Spleen (tissue), 11 donors: ENCODE measurements around the gene CCL3. TPM values are rescaled to one million over a fixed set of nuclear protein-coding genes. Genes with fewer than 3 reads are reported as not detected.
A peak's percentile ranks its signal among the peaks of the same experiment; 100 is the strongest.
"Not testable (repeated sequence)": the region's sequence is repeated elsewhere in the genome, so short reads cannot be mapped to it uniquely, and the experiment has no call there.

ENCODE experiments used
- DNase-seq: peaks from one replicate; pipeline ENCODE4 v3.0.0-alpha.2; 2020
- H3K27ac ChIP-seq, 8 donors: fragments of 200-600 bp; sonication (generic) in 7 of 8; 1 replicate in 4 of 8; 2 replicates in 4 of 8; pipeline versions ENCODE4 v1.5.0 to v1.8.0; 2016 to 2021; ENCODE audit warnings: inconsistent platforms in 4 of 8, mild to moderate bottlenecking in 4 of 8, moderate library complexity in 1 of 8
- H3K27me3 ChIP-seq, 7 donors: fragments of 200-600 bp; sonication (generic) in 6 of 7; replicated peaks in 1 of 7; 1 replicate in 4 of 7; 2 replicates in 3 of 7; pipeline versions ENCODE4 v1.5.0 to v1.8.0; 2016 to 2021; ENCODE audit warnings: inconsistent platforms in 3 of 7, mild to moderate bottlenecking in 1 of 7
- H3K36me3 ChIP-seq, 6 donors: fragments of 200-600 bp; sonication (generic) in 5 of 6; 1 replicate in 4 of 6; 2 replicates in 2 of 6; pipeline versions ENCODE4 v1.5.0 to v1.8.0; 2016 to 2021; ENCODE audit warnings: inconsistent platforms in 2 of 6
- H3K4me1 ChIP-seq, 6 donors: fragments of 200-600 bp; sonication (generic) in 5 of 6; 1 replicate in 3 of 6; 2 replicates in 3 of 6; pipeline versions ENCODE4 v1.5.0 to v1.8.0; 2016 to 2021; ENCODE audit warnings: inconsistent platforms in 3 of 6
- H3K4me3 ChIP-seq, 8 donors: fragments of 200-600 bp; sonication (generic) in 7 of 8; 1 replicate in 4 of 8; 2 replicates in 4 of 8; pipeline versions ENCODE4 v1.5.0 to v1.8.0; 2016 to 2021; ENCODE audit warnings: inconsistent platforms in 4 of 8, mild to moderate bottlenecking in 4 of 8, moderate library complexity in 2 of 8
- H3K9me3 ChIP-seq, 8 donors: fragments of 200-600 bp; sonication (generic) in 7 of 8; 1 replicate in 4 of 8; 2 replicates in 4 of 8; pipeline versions ENCODE4 v1.5.0 to v1.8.0; 2016 to 2021; ENCODE audit warnings: inconsistent platforms in 4 of 8
- CTCF ChIP-seq, 11 experiments: fragments of 200-600 bp in 7 of 11; fragments of 450-650 bp in 4 of 11; sonication (generic) in 4 of 11; IDR thresholded peaks in 8 of 11; conservative IDR thresholded peaks in 3 of 11; 1 replicate in 7 of 11; 2 replicates in 4 of 11; pipeline versions ENCODE4 v1.4.0 to v1.8.0; 2016 to 2021; ENCODE audit warnings: antibody characterized with exemption in 11 of 11, inconsistent platforms in 4 of 11, mild to moderate bottlenecking in 1 of 11
- POLR2A ChIP-seq, 3 donors: fragments of 450-650 bp; IDR thresholded peaks; one replicate each; pipeline ENCODE4 v1.5.1; 2017; ENCODE audit warnings: antibody characterized with exemption in 3 of 3, mild to moderate bottlenecking in 1 of 3
- POLR2AphosphoS5 ChIP-seq, 3 donors: sonication (generic); formaldehyde crosslinking; IDR thresholded peaks; one replicate each; pipeline ENCODE4 v1.5.1; 2017; ENCODE audit warnings: antibody characterized with exemption in 3 of 3
- WGBS, 5 donors: extraction: QIAGEN DNeasy Blood & Tissue Kit in 3 of 5; methylation state at CpG; one replicate each; pipeline versions ENCODE4 v1.1.5 to v1.1.7; 2013 to 2018; 5-methylcytosine and 5-hydroxymethylcytosine counted together
- intact Hi-C: fragments of 100-400 bp; cut with DNase I; formaldehyde crosslinking; loops from one replicate; pipeline ENCODE4 v1.15.0; 2023; ENCODE audit warnings: low total_unique reads
- polyA plus RNA-seq, 3 donors: library from polyadenylated mRNA; stranded (reverse); fragments of 200-250 nt; gene quantifications; one replicate each; pipeline ENCODE4 v1.2.1, GENCODE V29; 2013
- total RNA-seq, 7 donors: library from RNA; depleted of rRNA in 3 of 7; stranded (reverse); fragments of >200 nt in 3 of 7; fragmentation: NEBNext Ultra II Directional in 4 of 7; extraction: Animal tissue kit (Norgen Biotek cat#: 25700) in 4 of 7; gene quantifications; one replicate each; pipeline versions ENCODE4 v1.1.0 to v1.2.1, GENCODE V29; 2016 to 2021
- donor health status: healthy with polysubstance abuse.
- donor health status: DM: no; HTN: no; CAD: no; lungs with moderate emphysema.
- donor health status: DM: no; HTN: no; CAD: no.
- donor health status: Bipolar disorder and iron deficiency.
- donor health status: healthy.
- donor health status: DM: no; HTN: no; CAD: no.
- donor health status: DM: yes; HTN: yes; CAD: no.

CCL3 gene
- total and polyA plus RNA-seq, 10 donors = 10.7 to 85.9 (median 23.1) TPM

GRCh38 chr17:36112572-36112971 is 22.6 kb upstream of the CCL3 start:
- Histone ChIP-seq H3K4me1 (peaks cover 0 to 11% (median 5%) of the 10 kb centered on the region in 6 donors), H3K27me3 (no peaks in the 10 kb centered on the region), H3K9me3 (peaks cover 0 to 13% (median 7%) of the 10 kb centered on the region in 8 donors), H3K27ac (no peak overlapping the region), H3K36me3 (no peaks in the 10 kb centered on the region), H3K4me3 (no peak overlapping the region)
- intact Hi-C loops = no loop called here
- TF ChIP-seq POLR2A (IDR thresholded peaks at IDR 0.05) (no peak), POLR2AphosphoS5 (IDR thresholded peaks at IDR 0.05) (no peak)
- DNase-seq = no peak

DNA sequence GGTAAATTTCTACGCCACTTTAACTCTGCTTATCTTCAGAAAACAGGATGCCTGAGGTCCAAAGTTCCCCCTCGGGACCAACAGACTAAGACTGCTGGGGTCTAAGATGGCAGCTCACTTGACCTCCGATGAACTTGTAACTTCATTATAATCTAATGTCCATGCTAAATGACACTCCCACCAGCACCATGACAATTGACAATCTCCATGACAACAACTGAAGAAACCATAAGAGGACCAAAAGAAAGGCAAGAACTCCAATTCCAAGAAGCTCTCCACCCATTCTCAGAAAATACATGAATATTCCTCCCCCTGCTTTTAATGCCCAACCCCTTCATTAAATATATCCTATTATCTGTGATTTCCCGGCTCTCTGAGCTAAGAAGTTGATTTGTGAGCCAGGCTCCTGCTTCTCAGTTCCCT is 21.1 kb upstream of the CCL3 start:
- Histone ChIP-seq H3K36me3 (no peaks in the 10 kb centered on the region), H3K9me3 (peaks cover 0 to 13% (median 7%) of the 10 kb centered on the region in 8 donors), H3K4me3 (no peak overlapping the region), H3K27me3 (no peaks in the 10 kb centered on the region), H3K4me1 (peaks cover 0 to 26% (median 18%) of the 10 kb centered on the region in 6 donors), H3K27ac (no peak overlapping the region)
- WGBS, 5 donors = 82 to 87% (median 86%) methylated on average over 4 of the region's 4 CpGs
- DNase-seq = no peak
- TF ChIP-seq POLR2A (IDR thresholded peaks at IDR 0.05) = no peak
- TF ChIP-seq POLR2AphosphoS5 (IDR thresholded peaks at IDR 0.05) = no peak
- TF ChIP-seq CTCF (IDR thresholded peaks at IDR 0.05 in 8 of 11, conservative IDR thresholded peaks at IDR 0.05 in 3 of 11) = no peak
- intact Hi-C loops = no loop called here

- H3K9me3 ChIP-seq = peaks cover 0 to 13% (median 7%) of the 10 kb centered on the region in 8 donors
- DNase-seq, H3K4me3 ChIP-seq, intact Hi-C loops, H3K27me3 ChIP-seq, H3K36me3 ChIP-seq: not testable (repeated sequence)
- peaks cover 0 to 50% (median 35%) of the 10 kb centered on the region in 6 donors for H3K4me1 ChIP-seq
- WGBS, 5 donors = 41 to 64% (median 62%) methylated on average over 5 of the region's 5 CpGs
- H3K27ac ChIP-seq = peak overlapping the region in 5 of 8 donors; percentile 40 to 86 (median 76)
These were observed 18.3 kb upstream of the CCL3 start for GRCh38 chr17:36108265-36108664.

DNA sequence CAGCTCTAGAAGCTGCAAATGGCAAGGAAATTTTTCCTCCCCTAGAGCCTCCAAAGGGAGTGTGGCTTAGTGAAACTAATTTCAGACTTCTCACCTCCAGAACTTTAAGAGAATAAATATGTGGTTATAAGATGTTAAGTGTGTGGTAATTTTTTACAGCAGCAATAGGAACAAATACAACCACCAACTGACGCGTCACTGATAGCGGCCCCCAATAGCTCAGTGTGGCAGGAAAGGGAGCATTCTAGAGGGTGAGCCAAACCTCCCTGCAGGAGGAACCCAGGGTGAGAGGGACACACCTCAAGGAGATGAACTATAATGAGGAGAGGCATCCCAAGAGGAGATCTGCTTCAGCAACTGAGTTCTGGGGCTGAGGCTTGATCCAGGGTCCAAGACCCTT is 17.7 kb upstream of the CCL3 start:
- TF ChIP-seq POLR2AphosphoS5 (IDR thresholded peaks at IDR 0.05) = peak in 1 of 3 donors; percentile 57
- no peak for TF ChIP-seq CTCF (IDR thresholded peaks at IDR 0.05 in 8 of 11, conservative IDR thresholded peaks at IDR 0.05 in 3 of 11)
- Histone ChIP-seq H3K4me3 (no peak overlapping the region), H3K36me3 (no peaks in the 10 kb centered on the region), H3K27me3 (peaks cover 0 to 6% (median 0%) of the 10 kb centered on the region in 7 donors), H3K27ac (peak overlapping the region in 5 of 8 donors; percentile 40 to 86 (median 76)), H3K4me1 (peaks cover 0 to 57% (median 41%) of the 10 kb centered on the region in 6 donors), H3K9me3 (peaks cover 0 to 9% (median 5%) of the 10 kb centered on the region in 8 donors)
- DNase-seq = no peak
- intact Hi-C loops = no loop called here
- WGBS, 5 donors = 40 to 80% (median 49%) methylated on average over 3 of the region's 3 CpGs

- H3K9me3 ChIP-seq = no peaks in the 10 kb centered on the region
- peaks cover 0 to 6% (median 0%) of the 10 kb centered on the region in 7 donors for H3K27me3 ChIP-seq
- TF ChIP-seq POLR2AphosphoS5 (IDR thresholded peaks at IDR 0.05) (no peak), POLR2A (IDR thresholded peaks at IDR 0.05) (no peak), CTCF (IDR thresholded peaks at IDR 0.05 in 8 of 11, conservative IDR thresholded peaks at IDR 0.05 in 3 of 11) (no peak)
- H3K4me3 ChIP-seq = no peak overlapping the region
- no peaks in the 10 kb centered on the region for H3K36me3 ChIP-seq
- H3K27ac ChIP-seq = peak overlapping the region in 5 of 8 donors; percentile 51 to 86 (median 76)
- peaks cover 0 to 62% (median 46%) of the 10 kb centered on the region in 6 donors for H3K4me1 ChIP-seq
- intact Hi-C loops = no loop called here
- DNase-seq = no peak
- WGBS, 5 donors = 79 to 93% (median 91%) methylated on average over 6 of the region's 6 CpGs
These were observed 16.5 kb upstream of the CCL3 start for GRCh38 chr17:36106493-36106835.
